Stimulated activated naive CD8-positive, alpha-beta T cell treated with anti-CD3 and anti-CD28 coated beads, Interleukin-15, amount 100 ng/mL, for 72 hours (primary cell): Measurements from ENCODE around the gene SERPINA5.

Experiments used
- ATAC-seq: fragments of 150-1000 bp; cut with Tn5 transposase; 2 replicates; pipeline ENCODE4 v1.10.0; 2021; ENCODE audit warnings: mild to moderate bottlenecking, moderate library complexity
- DNase-seq, 2 donors: peaks; one replicate each; pipeline ENCODE4 v3.0.0; 2021 to 2022
- H3K27ac Mint-ChIP-seq, 2 donors: one replicate each; pipeline ENCODE4 v1.8.0; 2022; ENCODE audit warnings: mild to moderate bottlenecking in 2 of 2, mixed read lengths in 2 of 2, moderate library complexity in 2 of 2
- H3K27me3 Mint-ChIP-seq: one replicate; pipeline ENCODE4 v1.8.0; 2022; ENCODE audit warnings: mixed read lengths
- H3K4me1 Mint-ChIP-seq: one replicate; pipeline ENCODE4 v1.8.0; 2022; ENCODE audit warnings: mild to moderate bottlenecking, mixed read lengths
- H3K4me3 Mint-ChIP-seq, 2 donors: one replicate each; pipeline ENCODE4 v1.8.0; 2022; ENCODE audit warnings: mild to moderate bottlenecking in 2 of 2, mixed read lengths in 2 of 2, moderate library complexity in 1 of 2
- H3K9me3 Mint-ChIP-seq, 2 donors: one replicate each; pipeline ENCODE4 v1.8.0; 2022; ENCODE audit warnings: mixed read lengths in 2 of 2

Gene SERPINA5

DNA sequence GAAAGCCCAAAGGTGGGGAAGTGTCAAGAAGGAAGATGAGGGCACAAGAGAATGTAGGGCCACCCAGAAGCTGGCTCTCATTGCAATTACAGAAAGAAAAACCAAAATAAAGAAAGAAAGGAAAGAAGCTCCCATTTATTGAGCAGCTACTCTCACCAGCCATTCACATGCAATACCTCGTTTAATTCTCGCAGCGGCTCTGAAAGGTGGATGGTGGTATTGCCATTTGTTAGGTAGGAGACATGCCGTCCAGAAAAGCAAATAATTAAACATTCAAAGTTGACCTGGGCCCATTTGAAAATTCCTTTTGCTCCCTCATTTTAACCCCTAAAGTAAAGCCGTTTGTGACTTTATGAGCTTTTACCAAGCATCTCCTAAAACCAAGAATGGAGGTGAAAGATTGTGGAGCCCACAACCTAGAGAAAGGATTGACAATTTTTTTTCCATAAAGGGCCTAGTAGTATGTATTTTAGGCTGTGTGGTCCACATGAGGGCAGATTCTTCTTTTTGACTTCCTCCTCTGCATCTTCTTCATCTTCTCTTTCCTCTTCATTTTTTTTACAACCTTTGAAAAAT lies 36.2 kb downstream of the SERPINA5 start:
- Mint-ChIP-seq H3K4me3 (no peak overlapping the region), H3K27me3 (peaks cover 8% of the 10 kb centered on the region), H3K27ac (peak overlapping the region in 1 of 2 donors; percentile 75), H3K4me1 (no peaks in the 10 kb centered on the region), H3K9me3 (peaks cover 0 to 44% of the 10 kb centered on the region in 2 donors)
- ATAC-seq (no peak), DNase-seq (no peak)

DNA sequence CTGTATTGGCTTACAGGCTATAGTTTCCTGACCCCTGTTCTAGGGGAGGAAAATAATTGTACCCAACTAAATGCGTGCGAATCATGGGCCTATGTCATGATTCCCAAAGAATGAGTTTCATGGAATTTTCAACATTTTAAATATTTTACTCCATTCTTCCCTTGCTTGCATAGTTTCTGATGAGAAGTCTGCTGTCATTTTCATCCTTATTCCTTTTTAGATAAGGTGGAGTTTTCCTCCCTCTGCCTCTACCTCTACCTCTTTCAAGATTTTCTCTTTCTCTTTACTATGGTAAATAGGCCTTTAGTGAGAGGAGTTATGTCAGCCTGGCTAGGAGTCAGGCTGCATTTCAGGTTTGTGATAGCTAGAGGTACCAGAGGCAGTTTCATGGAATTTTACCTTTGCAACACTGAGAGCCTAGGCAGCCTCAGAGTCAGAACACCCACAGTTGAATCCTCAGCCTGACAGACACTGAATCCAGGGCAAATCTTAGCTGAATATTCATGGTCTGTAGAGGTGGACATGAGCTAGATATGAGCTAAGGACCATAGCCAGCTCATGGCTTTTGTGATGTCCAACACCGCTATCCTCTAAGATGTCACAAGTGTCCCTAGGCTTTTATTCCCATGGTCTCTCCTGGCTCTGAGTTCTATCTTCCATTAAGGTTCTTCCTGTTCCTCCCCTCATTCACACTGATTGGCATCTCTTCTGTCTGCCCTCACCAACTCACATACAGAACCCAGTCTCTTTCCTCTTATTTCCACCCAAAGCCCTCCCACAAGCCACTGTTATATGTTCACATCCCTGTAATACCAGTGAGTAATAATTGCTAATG lies 37.0 kb downstream of the SERPINA5 start:
- Mint-ChIP-seq H3K27me3 (peaks cover 8% of the 10 kb centered on the region), H3K4me1 (no peaks in the 10 kb centered on the region), H3K9me3 (peaks cover 0 to 44% of the 10 kb centered on the region in 2 donors), H3K27ac (no peak overlapping the region), H3K4me3 (no peak overlapping the region)
- ATAC-seq (no peak), DNase-seq (no peak)

DNA sequence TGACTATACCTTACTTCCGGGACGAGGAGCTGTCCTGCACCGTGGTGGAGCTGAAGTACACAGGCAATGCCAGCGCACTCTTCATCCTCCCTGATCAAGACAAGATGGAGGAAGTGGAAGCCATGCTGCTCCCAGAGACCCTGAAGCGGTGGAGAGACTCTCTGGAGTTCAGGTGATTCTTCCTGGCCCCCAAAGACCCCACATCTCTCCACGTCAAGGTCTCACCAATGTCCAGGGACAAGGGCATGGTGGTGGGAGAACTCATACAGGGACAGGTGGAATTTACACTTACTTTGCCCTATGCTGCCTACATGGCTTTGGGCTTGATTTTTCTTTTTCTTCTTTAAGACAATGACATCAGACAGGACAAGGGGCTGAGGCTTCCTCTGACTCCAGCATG lies 38.1 kb downstream of the SERPINA5 start:
- no peak overlapping the region for H3K4me3 Mint-ChIP-seq
- no peaks in the 10 kb centered on the region for H3K4me1 Mint-ChIP-seq
- no peak for ATAC-seq
- peaks cover 8% of the 10 kb centered on the region for H3K27me3 Mint-ChIP-seq
- peaks cover 0 to 44% of the 10 kb centered on the region in 2 donors for H3K9me3 Mint-ChIP-seq
- no peak for DNase-seq
- no peak overlapping the region for H3K27ac Mint-ChIP-seq

DNA sequence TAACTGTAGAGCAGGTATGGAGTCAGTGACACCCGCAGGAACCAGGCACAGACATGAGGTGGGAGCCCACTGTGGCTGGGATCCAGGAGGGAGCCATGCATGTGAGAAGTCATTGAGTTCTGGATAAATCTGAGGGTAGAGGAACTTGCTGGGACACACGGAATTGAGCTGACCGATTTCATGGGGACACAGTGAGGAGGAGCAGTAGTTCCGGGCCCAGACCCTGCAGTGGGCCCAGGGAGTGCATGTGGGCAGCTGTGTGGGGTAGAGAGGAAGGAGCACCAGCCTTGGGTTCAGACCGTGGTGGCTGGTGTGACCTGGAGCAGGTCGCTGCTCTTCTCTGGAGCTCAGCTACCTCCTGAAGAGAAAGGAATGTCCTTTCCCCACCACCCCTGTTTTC lies 39.4 kb downstream of the SERPINA5 start:
- H3K4me3 Mint-ChIP-seq = no peak overlapping the region

DNA sequence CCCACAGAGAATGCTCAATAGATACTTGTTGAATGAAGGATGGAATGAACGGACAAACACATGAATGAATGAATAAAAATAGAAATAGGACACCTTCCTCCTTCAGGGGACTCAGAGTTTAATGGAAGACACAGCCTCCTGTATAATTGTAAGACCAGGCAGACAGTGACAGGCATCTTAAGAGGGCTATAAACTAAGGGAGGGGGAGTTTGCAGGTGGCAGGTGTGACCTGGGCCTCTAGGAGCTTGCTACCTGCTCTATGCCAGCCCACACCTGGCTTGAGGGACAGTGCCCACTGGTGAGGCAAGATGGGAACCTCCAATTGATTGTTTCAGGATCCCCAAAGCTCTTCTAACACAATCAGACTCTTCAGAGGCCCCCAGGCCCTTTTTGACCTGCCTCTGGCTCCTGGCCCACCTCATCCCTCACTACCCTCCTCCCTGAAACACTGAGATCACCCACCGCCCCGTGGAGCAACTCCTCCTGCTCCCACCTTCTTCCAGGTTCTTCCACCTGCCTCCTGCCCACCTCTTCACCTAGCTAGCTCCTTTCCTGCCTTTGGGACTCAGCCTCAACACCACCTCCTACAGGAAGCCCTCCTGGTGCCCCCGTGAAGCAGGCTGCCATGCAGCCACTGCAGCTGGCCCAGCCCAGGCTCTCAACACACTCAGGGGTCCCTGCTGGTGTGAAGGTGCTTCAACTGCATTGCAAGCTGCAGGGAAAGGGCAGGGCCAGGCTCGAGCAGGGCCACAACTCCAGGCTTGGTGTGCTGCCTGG lies 40.3 kb downstream of the SERPINA5 start:
- Mint-ChIP-seq H3K9me3 (peaks cover 0 to 37% of the 10 kb centered on the region in 2 donors), H3K27me3 (peaks cover 8% of the 10 kb centered on the region), H3K4me3 (no peak overlapping the region), H3K27ac (peak overlapping the region in 1 of 2 donors; percentile 10), H3K4me1 (no peaks in the 10 kb centered on the region)
- ATAC-seq = no peak
- DNase-seq = no peak

More for the DNA sequence above, 39.4 kb downstream of the SERPINA5 start:
- peaks cover 8% of the 10 kb centered on the region for H3K27me3 Mint-ChIP-seq
- H3K9me3 Mint-ChIP-seq = peaks cover 0 to 44% of the 10 kb centered on the region in 2 donors
- ATAC-seq = no peak
- H3K4me1 Mint-ChIP-seq = no peaks in the 10 kb centered on the region
- H3K27ac Mint-ChIP-seq = no peak overlapping the region
- DNase-seq = no peak

DNA sequence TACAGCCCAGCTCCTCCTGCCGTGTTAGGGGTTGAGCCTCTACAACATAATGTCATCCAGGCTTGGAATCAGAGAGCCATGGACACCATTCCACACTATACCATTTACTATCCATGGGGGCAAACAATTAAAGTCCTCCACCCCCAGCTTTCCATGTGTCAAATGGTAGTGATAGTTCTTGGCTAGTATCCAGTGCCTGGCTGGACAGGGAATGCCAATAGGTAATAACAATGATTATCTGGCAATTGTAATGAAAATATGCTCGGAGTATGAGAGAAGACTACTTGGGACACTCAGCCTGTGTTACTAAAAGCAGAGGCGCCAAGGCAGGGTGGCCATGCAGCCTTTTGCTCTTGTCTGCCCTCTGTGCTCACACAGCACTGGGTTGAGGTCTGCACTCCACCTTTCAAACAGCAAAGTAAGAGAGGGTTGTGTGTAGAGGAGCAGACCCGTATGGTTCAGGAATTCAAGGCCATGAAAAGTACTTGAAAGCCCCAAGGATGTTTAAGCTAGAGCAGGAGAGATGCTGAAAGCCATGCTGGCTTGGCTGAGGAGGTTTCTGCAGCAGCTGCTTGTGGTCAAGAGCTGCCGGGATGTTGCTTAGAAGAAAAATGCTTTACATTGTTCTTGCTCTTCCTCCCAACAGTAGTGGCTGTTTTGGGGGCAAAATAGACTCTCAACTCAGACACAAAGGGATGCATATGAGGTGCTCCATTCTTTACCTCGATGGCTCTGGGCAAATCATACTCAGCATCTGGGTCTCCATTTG lies 41.6 kb downstream of the SERPINA5 start:
- Mint-ChIP-seq H3K4me3 (no peak overlapping the region), H3K27me3 (peaks cover 8% of the 10 kb centered on the region), H3K4me1 (no peaks in the 10 kb centered on the region), H3K9me3 (peaks cover 0 to 24% of the 10 kb centered on the region in 2 donors), H3K27ac (no peak overlapping the region)
- ATAC-seq (no peak), DNase-seq (no peak)

DNA sequence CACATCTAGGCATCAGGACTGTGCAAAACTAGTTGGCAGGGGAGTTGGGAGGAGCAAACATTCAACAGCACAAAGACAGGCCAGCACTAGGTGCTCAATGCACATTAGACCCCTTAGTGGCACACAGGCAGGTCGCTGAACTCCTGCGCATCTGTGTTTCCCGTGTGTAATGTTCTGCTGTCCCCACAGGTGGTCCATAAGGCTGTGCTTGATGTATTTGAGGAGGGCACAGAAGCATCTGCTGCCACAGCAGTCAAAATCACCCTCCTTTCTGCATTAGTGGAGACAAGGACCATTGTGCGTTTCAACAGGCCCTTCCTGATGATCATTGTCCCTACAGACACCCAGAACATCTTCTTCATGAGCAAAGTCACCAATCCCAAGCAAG lies 42.2 kb downstream of the SERPINA5 start:
- Mint-ChIP-seq H3K4me1 (no peaks in the 10 kb centered on the region), H3K4me3 (no peak overlapping the region), H3K27ac (no peak overlapping the region), H3K9me3 (peaks cover 0 to 19% of the 10 kb centered on the region in 2 donors), H3K27me3 (peaks cover 8% of the 10 kb centered on the region)
- DNase-seq (no peak), ATAC-seq (no peak)

DNA sequence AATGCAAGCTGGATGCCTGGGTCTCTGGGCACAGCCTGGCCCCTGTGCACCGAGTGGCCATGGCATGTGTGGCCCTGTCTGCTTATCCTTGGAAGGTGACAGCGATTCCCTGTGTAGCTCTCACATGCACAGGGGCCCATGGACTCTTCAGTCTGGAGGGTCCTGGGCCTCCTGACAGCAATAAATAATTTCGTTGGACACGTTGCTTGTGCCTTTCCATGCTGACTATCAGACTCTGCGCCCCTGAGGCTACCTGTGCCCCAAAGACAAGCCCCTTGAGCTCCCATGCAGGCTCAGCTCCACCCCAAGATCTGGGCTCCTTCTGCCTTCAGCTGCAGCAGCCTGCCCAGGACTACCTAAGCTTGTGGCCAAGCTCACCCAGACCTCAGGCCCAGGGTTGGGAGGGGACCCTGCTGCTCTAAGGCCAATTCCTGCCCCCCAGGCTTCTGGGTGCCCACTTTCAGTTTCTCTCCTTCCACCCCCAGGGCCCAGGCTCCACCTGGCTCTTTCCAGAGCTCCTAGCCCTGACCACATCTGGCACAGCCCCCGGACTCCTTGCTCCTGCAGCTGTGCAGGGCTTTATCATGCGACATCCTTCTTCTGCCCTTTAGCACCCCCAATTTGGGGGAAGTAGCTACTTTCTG lies 42.8 kb downstream of the SERPINA5 start:
- Mint-ChIP-seq H3K4me1 (no peaks in the 10 kb centered on the region), H3K4me3 (no peak overlapping the region), H3K27ac (no peak overlapping the region), H3K9me3 (peaks cover 0 to 13% of the 10 kb centered on the region in 2 donors), H3K27me3 (peaks cover 8% of the 10 kb centered on the region)
- DNase-seq (no peak), ATAC-seq (no peak)

DNA sequence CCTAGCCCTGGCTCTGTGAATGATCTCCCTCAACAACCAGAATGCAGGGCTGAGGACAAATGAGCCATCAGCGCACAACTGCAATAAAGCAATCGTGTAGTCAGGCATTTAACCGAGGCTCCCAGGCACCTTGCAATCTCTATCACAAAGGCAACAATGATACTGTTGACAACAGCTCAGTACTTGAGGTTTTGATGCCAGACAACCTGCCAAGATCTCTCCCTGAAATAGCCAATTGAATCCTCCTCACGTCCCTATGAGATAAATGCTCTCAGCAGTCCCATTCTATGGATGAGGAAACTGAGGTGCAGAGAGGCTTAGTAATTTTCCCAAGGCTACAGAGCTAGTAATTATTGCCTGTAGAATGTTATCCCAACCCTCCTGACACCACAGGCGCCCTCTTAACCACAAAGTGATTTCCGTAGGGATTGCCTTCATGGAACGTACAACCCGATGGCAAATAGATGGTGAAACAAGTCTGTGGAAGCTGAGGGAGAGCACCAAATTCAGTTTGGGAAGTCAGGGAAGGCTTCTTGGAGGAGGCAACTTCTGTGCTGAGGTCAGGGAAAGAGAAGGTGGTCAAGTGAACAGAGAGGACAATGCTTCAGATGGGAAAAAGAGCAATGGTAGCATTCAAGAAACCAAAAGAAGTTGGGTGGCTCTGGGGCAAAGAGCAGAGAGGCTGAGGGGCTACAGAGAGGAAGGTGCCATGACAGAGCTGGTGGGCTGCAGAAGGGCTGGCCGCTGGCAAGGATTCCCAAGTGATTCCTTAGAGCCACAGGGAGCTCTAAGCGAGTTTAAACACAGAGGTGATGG lies 43.5 kb downstream of the SERPINA5 start:
- no peak overlapping the region for H3K27ac Mint-ChIP-seq
- H3K9me3 Mint-ChIP-seq = peaks cover 0 to 6% of the 10 kb centered on the region in 2 donors
- no peaks in the 10 kb centered on the region for H3K4me1 Mint-ChIP-seq
- DNase-seq = no peak
- H3K27me3 Mint-ChIP-seq = peaks cover 8% of the 10 kb centered on the region
- H3K4me3 Mint-ChIP-seq = no peak overlapping the region
- ATAC-seq = no peak

DNA sequence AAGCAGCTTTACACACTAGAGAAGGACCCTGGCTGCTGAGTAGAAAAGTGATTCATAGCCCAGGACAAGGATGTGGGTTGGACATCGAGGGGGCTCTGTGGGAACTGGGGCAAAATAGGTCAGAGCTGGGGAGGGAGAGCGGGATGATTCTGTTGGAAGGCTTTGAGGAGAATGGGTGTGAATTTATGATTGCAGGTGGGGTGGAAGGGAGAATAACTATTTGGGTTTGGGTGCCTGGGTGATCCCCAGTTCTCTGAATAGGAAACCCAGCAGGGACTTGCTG lies 44.1 kb downstream of the SERPINA5 start:
- H3K27me3 Mint-ChIP-seq = peaks cover 8% of the 10 kb centered on the region
- H3K4me1 Mint-ChIP-seq = no peaks in the 10 kb centered on the region

DNA sequence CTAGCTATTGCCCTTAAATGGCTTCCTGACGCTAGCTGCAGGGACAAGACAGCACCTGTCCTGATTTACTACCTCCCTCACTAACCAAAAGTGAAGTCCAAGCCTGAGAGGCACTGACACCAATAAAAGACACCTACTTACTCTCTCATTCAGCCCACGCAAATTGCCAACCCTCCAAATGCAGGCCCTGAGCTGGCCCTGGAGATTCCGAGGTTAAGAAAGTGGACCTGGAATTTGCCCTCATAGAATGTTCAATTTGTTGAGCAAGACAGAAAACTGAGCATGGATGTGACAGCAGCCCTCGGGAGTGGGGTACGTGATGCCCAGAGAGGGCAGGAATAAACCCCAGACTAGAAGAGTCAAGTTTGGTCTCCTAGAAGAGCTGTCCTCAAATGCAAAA lies 47.4 kb downstream of the SERPINA5 start:
- Mint-ChIP-seq H3K27ac (no peak overlapping the region), H3K27me3 (no peaks in the 10 kb centered on the region), H3K4me1 (no peaks in the 10 kb centered on the region), H3K9me3 (no peaks in the 10 kb centered on the region), H3K4me3 (no peak overlapping the region)
- ATAC-seq (no peak), DNase-seq (no peak)

More for the DNA sequence above, 44.1 kb downstream of the SERPINA5 start:
- Mint-ChIP-seq H3K4me3 (no peak overlapping the region), H3K9me3 (peaks cover 0 to under 1% of the 10 kb centered on the region in 2 donors), H3K27ac (no peak overlapping the region)
- DNase-seq (no peak), ATAC-seq (no peak)

DNA sequence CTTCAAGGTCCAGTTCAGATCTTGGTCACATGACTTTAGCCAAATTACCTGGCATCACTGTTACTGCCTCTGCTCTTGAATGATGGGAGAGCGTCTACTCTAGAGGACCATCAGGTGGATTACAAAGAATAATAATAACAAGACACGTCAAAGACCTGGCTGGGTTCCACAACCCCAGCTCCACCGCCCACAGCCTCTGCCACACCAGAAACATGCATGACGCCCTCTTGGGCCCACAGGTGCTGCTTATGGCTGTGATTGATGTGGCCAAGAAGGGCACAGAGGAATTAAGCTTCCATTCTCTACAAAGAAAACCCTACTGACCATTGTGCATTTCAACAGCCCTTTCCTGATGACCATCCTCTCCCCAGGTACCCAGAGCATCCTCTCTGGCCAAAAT lies 49.2 kb downstream of the SERPINA5 start:
- Mint-ChIP-seq H3K27me3 (no peaks in the 10 kb centered on the region), H3K27ac (no peak overlapping the region), H3K9me3 (no peaks in the 10 kb centered on the region), H3K4me1 (no peaks in the 10 kb centered on the region), H3K4me3 (no peak overlapping the region)
- DNase-seq (no peak), ATAC-seq (no peak)

DNA sequence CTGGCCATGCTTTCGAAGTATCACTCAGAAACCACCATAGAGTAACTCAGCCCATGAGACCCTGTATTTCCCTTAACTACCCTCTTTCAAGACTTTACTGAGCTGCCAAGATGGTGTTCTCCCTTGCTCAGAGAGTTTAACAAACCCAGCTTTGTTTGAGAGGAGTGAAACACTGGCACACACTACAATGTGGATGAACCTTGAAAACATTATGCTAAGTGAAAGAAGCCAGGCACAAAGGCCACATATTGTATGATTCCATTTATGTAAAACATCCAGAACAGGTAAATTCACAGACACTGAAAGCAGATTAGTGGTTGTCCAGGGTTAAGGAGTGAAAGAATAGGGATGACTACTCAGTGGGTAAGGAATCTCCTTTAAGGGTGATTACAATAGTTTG lies 49.8 kb downstream of the SERPINA5 start:
- Mint-ChIP-seq H3K27ac (no peak overlapping the region), H3K9me3 (no peaks in the 10 kb centered on the region), H3K27me3 (no peaks in the 10 kb centered on the region), H3K4me3 (no peak overlapping the region), H3K4me1 (no peaks in the 10 kb centered on the region)
- no peak for DNase-seq
- no peak for ATAC-seq

DNA sequence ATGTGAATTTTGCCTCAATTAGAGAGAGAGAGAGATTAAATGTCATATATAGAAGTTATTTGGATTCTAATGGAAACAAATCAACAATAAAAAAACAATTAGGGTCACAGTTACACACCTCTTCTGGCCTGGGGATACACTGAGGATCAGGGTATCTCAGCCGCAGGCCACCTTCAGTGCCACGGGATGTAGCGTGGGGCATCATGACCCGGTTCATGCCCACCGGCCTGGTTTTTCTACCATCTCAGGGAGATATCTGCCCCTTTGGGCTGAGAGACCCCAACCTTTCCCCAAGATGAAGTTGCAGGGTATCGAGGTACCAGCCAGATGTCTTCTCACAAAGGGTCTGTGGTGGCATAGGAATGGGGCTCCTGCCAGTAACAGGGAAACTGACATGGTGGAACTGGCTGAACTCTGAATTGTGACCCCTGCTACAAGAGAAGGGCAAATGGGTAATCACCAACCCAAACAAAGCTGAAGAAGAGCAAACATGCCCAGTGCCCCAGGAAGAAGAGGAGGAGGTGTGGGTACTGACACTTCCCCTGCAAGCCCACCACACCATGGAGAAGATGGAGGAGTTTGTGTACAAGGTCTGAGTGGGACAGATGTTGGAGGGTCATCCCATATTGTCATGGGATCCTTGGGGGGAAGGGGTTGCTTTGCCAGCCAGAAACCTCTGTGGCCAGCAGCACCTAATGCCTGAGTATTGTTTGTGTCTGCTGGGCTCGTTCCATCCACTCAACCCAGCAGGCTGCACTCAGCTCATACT lies 50.5 kb downstream of the SERPINA5 start:
- Mint-ChIP-seq H3K4me1 (no peaks in the 10 kb centered on the region), H3K9me3 (no peaks in the 10 kb centered on the region), H3K27me3 (no peaks in the 10 kb centered on the region), H3K27ac (no peak overlapping the region), H3K4me3 (no peak overlapping the region)
- DNase-seq = no peak
- ATAC-seq = no peak
